HG03520 (cell line): Measurements from ENCODE around the gene TMEM235.

Source experiments
- ATAC-seq: cut with Tn5 transposase; IDR thresholded peaks from one replicate; pipeline ENCODE4 v1.9.1; 2021; ENCODE audit warnings: mild to moderate bottlenecking, moderate library complexity; ENCODE audit not compliant: unreplicated experiment

The TMEM235 gene

DNA sequence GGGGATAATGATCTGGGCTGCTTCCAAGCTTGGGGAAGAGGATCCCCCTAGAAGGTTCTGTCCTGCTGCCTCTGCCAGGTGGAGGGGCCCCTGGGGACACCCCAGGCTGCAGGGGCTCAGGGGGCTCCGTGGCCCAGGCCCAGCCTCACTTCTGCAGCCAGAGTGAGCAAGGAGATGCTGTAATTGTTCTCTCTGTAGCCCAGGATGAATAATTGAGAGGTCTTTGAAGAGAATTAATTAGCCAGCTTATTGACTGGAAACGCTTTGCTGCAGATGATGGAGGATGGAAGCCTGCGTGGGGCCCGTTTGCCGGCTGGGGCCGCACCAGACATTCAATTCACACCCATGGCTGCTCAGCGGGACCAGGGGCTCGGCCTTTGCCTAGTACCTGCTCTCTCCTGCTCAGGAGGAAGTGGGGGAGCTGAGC lies 38.5 kb downstream of the TMEM235 start:
- ATAC-seq, result no peak

DNA sequence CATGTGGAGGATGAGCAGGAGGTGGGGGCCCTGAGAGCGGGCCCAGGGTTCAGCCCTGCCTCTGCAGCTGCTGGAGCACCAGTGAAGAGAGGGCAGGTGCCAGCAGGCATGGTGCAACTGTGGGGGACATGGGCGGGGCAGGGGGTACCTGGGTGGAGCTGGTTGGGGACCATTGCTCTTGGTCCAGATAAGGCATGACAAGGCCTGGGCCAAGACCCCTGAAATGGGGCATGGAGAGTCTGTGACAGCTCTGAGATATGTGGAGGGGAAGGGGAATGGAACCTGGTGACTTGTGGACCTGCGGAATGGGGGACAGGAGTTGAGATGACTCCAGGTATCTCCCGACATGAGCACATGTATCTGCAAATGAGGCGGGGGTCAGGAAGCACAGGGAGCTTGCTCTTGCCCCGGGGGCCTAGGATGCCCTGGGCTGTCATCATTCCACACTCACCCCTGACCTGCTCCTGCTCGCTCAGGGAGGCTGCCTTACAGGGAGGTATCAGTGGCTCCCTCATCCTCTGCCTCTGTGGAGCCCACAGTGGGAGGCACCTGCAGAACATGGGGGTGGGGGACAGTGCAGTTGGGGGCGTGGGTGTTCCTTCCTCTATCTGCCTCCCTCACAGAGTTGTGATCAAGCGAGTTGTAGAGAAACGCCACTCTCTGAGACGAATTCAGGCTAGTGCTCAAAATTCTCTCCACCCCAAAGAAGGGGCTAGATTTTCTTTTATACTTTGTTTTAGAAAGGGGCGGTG lies 40.2 kb downstream of the TMEM235 start:
- no peak for ATAC-seq

DNA sequence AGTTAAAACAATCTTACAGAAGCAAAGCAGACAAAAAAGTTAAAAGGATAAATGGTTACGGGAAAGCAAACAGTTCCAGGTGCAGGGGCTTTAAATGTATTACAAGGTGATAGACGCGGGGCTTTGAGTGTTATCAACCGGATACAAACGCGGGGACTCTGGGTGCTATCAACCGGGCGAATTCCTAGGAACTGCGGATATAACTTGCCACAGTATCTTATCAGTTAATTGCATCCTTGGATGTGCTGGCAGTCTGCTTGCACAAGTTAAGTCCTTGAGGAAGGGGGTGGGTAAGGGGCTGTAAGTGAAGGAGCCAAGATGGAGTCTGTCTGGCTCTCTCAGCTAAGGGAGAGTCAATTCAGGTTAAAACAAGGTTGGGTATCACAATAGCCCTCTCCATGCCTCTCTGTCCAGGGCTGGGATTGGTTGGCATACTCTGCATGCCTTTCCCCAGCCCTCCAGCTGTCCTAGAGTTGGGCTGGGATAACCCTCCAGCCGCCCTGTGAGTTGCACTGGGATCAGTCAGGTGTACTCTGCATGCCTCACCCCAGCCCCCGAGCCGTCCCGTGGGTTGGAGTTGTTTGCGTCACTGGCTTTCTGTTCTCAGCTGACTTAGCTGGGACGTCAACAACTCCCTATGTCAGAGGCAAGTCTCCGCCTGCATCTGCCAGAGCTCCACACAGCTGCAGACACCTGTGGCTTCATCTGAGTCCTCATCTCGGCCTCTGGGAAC lies 40.9 kb downstream of the TMEM235 start:
- no peak for ATAC-seq

DNA sequence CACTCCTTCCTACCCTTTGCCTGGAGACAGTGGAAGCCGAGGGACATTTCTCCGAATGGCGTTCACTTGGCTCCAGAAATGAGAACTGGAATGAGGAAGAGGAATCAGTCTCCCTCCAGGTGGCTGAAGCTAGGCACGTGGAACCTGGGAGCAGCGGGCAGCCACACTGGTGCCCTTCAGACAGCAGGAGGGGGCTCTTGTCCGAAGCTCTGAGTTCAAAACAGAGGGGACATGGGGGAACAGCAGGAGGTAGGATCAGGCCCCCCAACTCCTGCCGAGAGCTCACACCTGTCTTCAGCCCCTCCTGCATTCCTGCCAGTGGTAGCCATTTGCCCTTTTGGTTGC lies 41.5 kb downstream of the TMEM235 start:
- no peak for ATAC-seq

DNA sequence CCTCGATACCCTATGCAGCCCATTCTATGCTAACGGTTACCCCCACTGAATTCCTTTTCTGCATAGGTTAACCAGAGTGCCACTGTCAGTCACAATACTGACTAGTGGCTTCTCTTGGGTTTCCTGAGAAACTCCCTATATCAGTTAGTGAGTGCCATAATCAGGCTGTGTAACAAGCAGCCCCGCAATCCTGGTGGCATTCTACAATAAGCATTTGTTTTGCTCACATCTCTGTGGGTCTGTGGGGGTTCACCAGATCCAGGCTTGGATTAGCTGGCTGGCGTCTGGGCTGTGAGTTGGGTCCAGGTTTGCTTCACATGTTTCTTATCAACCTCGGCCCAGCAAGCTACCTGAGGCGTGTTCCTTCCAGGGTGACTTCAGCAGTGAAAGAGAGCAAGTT lies 42.4 kb downstream of the TMEM235 start:
- ATAC-seq, result no peak

DNA sequence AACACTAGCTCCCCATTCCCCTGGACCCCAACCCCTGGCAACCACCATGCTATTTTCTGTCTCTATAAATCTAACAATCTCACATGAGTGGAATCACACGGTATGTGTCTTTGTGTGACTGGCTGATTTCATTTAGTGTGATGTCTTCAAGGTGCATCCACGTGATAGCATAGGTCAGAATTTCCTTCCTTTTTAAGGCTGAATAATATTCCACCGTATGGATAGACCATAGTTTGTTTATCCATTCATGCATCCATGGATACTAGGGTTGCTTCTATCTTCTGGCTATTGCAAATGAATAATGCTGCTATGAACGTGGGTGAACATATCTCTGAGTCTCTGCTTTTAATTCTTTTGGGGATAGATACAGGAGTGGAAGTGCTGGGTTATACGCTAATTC lies 43.9 kb downstream of the TMEM235 start:
- no peak for ATAC-seq

DNA sequence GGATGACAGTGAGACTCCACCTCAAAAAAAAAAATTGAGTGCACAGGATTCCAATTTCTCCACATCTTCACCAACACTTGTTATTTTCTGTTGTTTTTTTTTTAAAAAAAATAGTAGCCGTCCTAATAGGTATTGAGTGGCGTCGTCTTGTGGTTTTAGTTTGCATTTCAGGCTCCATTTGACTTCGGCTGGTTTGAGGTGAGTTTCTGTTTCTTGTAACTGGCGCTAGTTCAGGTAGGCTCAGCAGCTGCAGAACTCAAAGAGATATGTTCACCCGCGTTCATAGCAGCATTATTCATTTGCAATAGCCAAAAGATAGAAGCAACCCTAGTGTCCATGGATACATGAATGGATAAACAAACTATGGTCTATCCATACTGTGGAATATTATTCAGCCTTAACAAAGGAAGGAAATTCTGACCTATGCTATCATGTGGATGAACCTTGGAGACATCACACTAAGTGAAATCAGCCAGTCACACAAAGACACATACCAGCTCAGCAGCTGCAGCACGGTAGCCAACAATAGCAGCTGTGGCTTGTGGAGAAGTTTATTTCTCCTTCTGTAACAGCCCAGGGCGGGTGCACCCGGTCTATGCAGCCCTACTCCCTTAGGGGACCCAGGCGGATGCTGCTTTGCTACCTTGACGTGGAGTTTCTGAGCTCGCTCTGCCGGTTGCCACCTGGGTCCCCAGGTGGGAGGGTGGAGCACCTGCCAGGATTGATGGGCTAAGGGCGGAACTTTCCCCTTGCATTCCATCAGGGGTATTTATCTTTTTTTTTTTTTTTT lies 44.9 kb downstream of the TMEM235 start:
- no peak for ATAC-seq

DNA sequence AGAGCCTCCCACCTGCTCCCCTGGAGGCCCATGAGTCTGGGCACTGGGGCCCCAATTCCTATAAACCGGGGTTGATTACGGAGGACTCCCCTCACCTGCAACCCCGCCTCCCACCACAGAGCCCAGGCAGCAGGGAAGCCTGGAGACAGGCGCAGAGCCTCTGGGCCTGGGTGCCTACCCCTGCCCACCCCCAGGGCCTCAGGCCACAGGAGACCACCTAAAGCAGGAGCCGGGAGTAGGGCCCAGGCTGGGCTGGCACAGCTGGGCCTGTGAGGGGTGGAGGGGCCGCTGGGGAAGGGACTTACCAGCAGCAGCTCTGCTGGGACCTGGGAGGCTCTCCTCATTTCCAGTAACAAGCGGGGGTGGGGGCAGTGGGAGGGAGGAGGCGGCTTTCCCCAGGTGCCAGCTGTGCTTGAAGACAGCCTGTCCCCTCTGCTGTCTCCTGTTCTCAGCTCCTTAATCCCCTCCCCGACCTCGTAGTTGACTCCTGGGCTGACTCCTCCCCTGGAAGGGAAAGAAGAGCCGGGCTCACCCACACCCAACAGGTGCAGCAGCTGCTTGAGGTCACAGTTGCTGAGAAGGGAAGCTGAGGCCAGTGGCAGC lies 46.8 kb downstream of the TMEM235 start:
- no peak for ATAC-seq

DNA sequence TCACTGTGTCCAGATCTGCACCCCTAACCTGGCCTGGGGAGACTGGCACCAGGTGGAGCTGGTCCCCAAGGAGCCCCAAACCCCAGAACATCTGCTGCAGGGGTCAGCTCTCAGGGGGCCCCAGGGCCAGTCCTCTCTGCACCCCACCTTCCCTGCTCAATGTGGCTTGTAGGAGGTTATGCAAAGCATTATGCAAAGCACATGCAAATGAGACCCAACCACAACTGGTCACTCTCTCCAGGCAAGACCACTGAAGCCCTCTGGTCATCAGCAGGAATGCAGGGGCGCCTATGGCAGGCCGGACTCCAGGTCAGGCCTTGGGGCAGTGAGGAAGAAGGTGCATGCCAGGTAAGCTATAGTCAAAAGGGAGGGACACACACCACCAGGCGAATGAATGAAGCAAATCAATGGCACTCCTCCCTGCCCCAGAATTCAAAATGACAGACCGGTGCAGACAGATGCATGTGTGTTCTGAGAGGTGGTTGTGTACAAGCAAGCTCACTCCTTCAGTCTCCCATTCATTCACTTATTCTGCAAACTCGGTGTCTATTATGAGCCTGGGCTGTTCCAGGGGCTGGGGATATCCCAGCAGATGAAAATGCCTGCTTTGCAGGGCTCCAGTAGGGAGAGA lies 48.0 kb downstream of the TMEM235 start:
- no peak for ATAC-seq

DNA sequence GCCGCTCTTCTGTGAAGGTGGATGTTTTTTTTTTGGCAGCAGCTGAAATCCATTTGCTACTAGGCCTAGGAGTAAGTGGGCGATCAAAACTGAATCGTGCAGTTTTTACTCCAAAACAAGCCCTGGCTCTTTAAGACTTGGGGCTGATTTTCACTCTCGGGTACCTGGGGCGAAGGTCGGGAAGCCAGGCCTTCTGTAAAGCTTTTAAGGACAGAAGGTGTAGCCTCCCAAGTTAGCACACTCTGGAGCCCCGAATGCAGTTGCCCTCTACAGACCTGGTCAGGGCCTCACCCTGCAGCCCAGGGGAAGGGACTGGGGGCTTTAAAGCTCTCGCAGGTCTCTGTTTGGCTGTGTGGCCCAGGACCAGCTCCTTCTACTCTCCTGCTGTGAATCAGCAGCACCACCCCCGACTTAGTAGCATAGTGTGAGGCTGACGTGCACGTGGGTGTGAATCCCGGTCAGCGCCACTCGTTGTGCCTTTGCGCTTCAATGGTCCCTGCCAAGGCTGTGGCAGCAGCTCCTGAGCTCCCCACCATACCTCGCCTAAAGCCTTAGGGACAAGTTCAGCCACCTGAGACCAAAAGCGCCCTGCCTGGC lies 49.9 kb downstream of the TMEM235 start:
- no peak for ATAC-seq

DNA sequence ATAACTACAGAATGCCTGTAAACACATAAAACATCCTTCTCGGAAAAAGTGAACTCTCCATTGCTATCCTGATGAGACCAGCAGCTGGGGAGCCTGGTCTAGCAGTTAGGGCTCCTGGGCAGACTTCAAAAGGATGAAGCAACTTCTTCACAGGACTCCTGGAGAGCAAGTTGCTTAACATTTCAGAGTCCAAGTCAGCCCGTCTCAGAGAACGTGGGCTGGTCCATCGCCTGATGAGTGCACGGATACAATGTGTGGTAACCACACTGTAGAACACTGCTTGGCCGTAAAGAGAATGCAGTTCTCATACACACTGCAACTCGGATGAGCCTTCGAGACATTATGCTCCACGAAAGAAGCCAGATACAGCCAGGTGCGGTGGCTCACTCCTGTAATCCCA lies 52.7 kb downstream of the TMEM235 start:
- ATAC-seq, result no peak

DNA sequence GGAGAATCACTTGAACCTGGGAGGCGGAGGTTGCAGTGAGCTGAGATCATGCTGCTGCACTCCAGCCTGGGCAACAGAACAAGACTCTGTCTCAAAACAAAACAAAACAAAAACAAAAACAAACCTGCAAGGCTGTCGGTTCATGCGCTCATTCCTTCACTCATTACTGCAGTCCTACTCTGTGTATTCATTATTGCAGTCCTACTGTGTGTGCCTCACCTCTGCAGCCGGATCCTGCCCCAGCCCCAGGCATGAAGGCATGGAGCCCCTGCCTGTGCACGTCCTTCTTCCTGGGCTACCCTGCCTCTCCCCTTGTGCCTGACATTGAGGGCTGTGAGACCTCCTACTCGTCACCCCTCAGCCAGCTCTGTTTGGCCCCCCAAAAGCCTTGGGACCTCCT lies 57.6 kb downstream of the TMEM235 start:
- ATAC-seq, result no peak

DNA sequence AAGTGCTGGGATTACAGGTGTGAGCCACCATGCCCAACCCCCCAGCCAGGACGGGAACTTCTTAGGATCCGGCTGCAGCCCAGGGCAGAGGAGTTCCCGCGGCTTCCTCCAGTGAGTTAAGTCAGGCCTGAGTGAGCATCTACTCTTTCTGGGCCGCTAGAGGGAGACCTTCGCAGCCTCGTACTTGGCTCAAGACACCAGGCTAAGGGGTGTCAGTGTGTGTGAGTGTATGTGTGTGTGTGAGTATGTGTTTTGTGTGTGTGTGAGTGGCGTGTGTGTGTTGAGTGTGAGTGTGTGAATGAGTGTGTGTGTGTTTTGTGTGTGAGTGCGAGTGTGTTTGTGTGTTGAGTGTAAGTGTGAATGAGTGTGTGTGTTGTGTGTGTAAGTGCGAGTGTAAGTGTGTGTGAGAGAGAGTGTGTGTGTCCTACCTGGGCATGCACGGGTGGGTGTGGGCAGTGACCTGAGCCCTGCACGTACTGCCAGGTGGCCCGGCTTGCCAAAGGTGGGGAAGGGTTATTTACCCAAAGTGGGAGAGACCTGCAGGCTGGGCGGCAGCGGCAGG lies 58.5 kb downstream of the TMEM235 start:
- ATAC-seq, result no peak
